Suprapubic skin (tissue), 4 donors: ENCODE data around the gene NOS3. TPM values are rescaled to one million over a fixed set of nuclear protein-coding genes. Genes with fewer than 3 reads are reported as not detected.

Experiments
- DNase-seq, 2 donors: peaks; one replicate each; pipeline ENCODE4 v3.0.0-alpha.2; 2019; ENCODE audit warnings: low spot score in 2 of 2
- H3K27ac ChIP-seq: fragments of 200-600 bp; sonication (generic); one replicate; pipeline ENCODE4 v1.5.1; 2019
- H3K27me3 ChIP-seq: fragments of 200-600 bp; sonication (generic); one replicate; pipeline ENCODE4 v1.5.1; 2019
- H3K36me3 ChIP-seq: fragments of 200-600 bp; sonication (generic); one replicate; pipeline ENCODE4 v1.5.1; 2019
- H3K4me1 ChIP-seq: fragments of 200-600 bp; sonication (generic); one replicate; pipeline ENCODE4 v1.5.1; 2019
- H3K4me3 ChIP-seq: fragments of 200-600 bp; sonication (generic); one replicate; pipeline ENCODE4 v1.5.1; 2019; ENCODE audit warnings: mild to moderate bottlenecking
- H3K9me3 ChIP-seq: fragments of 200-600 bp; sonication (generic); one replicate; pipeline ENCODE4 v1.5.1; 2019
- EP300 ChIP-seq: sonication (generic); formaldehyde crosslinking; IDR thresholded peaks from one replicate; pipeline ENCODE4 v1.6.1; 2017; ENCODE audit warnings: antibody characterized with exemption
- POLR2A ChIP-seq, 2 donors: fragments of 450-650 bp; IDR thresholded peaks; one replicate each; pipeline ENCODE4 v1.6.1; 2017; ENCODE audit warnings: antibody characterized with exemption in 2 of 2, mild to moderate bottlenecking in 2 of 2, moderate library complexity in 2 of 2
- POLR2AphosphoS5 ChIP-seq, 3 donors: sonication (generic); formaldehyde crosslinking; IDR thresholded peaks; one replicate each; pipeline ENCODE4 v1.6.1; 2017; ENCODE audit warnings: antibody characterized with exemption in 3 of 3
- WGBS: methylation state at CpG from one replicate; pipeline ENCODE4 v1.1.5; 2018; 5-methylcytosine and 5-hydroxymethylcytosine counted together
- total RNA-seq, 4 donors: library from RNA; depleted of rRNA; stranded (reverse); fragments of >200 nt; gene quantifications; one replicate each; pipeline ENCODE4 v1.1.0, GENCODE V29; 2016
- TF ChIP-seq, protein P1 (sequence below), 2 donors: fragments of 200-600 bp in 1 of 2; fragments of 450-650 bp in 1 of 2; sonication (generic) in 1 of 2; IDR thresholded peaks; one replicate each; pipeline ENCODE4 v1.5.1; 2016 to 2019; ENCODE audit warnings: antibody characterized with exemption in 2 of 2, mild to moderate bottlenecking in 1 of 2, moderate library complexity in 1 of 2

Gene NOS3
- total RNA-seq, 4 donors from 2014 or later, result 2.6 to 10.9 (median 6.8) TPM

DNA sequence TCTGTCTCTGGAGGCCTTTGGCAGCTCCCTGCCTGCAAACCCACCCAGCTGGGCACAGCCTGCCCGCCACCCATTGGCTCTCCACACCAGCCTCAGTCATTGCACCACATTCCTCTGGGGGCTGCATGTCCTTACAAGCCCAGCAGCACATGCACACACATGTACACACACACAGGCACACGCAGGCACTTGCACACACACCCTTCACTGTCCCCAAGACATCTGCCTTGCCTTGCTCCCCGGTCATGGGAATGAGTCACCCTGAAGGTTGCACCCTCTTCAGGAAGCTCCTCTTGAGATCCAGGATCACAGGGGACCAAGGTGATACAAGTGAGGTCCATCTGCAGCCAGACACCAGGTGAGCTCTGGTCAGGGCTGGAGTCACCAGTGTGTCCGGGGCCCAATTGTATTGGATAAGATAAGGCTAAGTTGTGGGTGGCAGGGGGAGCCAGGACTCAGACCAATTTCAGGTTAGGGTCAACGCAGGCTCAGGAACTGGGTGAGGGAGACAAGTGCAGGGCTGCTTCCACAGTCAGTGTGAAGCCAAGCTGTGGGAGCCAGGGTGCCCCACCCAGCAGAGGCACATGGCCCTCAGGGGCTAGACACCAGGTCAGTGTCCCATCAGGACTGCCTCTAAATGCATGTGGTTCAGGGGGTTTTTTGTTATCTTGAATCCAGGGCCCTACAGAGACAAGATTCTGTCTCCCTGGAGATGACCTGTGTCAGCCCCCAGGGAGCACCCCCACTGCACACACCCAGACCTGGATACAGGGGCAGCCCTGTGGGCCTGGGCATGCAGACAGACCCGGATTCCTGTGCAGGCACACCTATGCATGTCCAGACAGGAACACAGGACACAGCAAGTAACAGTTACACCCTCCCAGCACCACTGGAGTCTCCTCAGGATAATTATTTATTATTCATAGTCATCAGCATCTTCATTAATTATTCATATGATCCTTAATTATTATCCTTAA, 46.5 kb upstream of the NOS3 start:
- H3K27ac ChIP-seq, result peak overlapping the region; percentile 24
- peaks cover 37% of the 10 kb centered on the region for H3K4me1 ChIP-seq
- TF ChIP-seq POLR2A (IDR thresholded peaks at IDR 0.05), result no peak
- TF ChIP-seq POLR2AphosphoS5 (IDR thresholded peaks at IDR 0.05), result peak in 1 of 3 donors; percentile 70
- no peaks in the 10 kb centered on the region for H3K36me3 ChIP-seq
- 72% methylated on average over 5 of the region's 6 CpGs for WGBS
- H3K4me3 ChIP-seq, result no peak overlapping the region
- no peaks in the 10 kb centered on the region for H3K9me3 ChIP-seq
- peaks cover 40% of the 10 kb centered on the region for H3K27me3 ChIP-seq
- peak in 1 of 2 donors; percentile 59 for DNase-seq

DNA sequence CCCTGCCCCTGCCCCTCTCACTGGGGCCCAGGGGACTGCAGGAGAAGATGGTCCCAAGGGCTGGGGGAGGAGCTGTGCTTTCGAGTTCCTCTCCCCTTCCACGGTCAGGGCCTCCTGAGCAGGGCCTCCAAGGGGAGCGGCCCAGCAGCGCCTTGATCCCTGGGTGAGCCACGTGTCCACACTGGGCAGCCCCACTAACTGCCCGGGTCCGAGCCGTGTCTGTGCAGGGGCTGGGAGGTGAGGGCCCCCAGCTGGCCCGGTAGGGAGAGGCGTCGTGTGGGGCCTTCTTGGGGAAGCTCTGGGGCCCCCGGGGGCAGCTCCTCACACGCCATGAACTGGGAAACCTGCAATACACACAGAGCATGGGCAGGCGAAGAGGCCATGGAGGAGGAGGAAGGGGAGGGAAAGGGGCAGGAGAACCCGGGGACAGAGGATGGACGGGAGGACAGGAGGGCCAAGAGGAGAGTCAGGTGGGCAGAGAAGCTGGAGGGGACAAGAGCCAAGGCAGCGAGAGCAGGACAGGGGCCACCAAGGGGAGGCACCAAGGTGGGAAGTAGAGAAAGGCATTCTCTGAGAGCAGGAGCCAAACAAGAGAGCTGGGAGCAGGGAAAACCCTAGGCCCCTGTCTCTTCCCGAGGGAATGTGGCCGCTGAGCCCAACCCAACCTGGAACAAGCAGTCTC, 45.5 kb upstream of the NOS3 start:
- Histone ChIP-seq H3K9me3 (no peaks in the 10 kb centered on the region), H3K27ac (no peak overlapping the region), H3K27me3 (peaks cover 40% of the 10 kb centered on the region), H3K4me3 (no peak overlapping the region), H3K4me1 (peaks cover 37% of the 10 kb centered on the region), H3K36me3 (no peaks in the 10 kb centered on the region)
- 67% methylated on average over 16 of the region's 19 CpGs for WGBS
- DNase-seq, result peak; percentile 44 to 72
- no peak for TF ChIP-seq POLR2A (IDR thresholded peaks at IDR 0.05)
- TF ChIP-seq POLR2AphosphoS5 (IDR thresholded peaks at IDR 0.05), result no peak
- TF ChIP-seq EP300, result no peak
- TF ChIP-seq, protein P1, sequence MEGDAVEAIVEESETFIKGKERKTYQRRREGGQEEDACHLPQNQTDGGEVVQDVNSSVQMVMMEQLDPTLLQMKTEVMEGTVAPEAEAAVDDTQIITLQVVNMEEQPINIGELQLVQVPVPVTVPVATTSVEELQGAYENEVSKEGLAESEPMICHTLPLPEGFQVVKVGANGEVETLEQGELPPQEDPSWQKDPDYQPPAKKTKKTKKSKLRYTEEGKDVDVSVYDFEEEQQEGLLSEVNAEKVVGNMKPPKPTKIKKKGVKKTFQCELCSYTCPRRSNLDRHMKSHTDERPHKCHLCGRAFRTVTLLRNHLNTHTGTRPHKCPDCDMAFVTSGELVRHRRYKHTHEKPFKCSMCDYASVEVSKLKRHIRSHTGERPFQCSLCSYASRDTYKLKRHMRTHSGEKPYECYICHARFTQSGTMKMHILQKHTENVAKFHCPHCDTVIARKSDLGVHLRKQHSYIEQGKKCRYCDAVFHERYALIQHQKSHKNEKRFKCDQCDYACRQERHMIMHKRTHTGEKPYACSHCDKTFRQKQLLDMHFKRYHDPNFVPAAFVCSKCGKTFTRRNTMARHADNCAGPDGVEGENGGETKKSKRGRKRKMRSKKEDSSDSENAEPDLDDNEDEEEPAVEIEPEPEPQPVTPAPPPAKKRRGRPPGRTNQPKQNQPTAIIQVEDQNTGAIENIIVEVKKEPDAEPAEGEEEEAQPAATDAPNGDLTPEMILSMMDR (IDR thresholded peaks at IDR 0.05), result no peak

DNA sequence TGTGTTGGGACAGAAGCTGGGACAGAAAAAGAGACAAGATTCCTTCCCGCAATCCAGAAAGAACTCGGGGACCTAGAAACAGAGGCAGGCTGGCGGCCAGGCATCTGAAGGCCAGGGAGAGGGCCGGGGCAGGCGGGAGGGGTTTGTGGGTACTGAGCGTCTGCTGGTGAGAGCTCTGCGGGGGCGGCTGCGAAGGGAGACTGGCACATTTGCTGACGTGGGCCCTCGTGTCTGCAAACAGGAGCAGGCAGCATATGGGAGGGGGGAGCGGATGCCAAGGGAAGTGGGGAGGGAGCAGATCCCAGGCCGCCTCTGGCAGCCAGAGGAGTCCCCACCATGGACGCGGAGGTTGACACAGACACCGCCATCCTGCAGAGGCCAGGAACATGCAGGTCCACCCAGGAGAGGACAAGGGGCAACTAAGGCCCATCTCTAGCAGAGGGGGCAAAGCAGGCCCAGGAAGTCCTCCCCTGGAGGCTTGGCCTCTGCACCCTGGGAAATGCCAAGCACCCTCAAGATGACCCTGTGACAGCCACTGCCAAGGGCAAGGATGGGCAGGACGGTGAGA, 44.9 kb upstream of the NOS3 start:
- WGBS, result 67% methylated on average over 15 of the region's 17 CpGs
- H3K27ac ChIP-seq, result no peak overlapping the region
- peak; percentile 65 to 79 for DNase-seq

DNA sequence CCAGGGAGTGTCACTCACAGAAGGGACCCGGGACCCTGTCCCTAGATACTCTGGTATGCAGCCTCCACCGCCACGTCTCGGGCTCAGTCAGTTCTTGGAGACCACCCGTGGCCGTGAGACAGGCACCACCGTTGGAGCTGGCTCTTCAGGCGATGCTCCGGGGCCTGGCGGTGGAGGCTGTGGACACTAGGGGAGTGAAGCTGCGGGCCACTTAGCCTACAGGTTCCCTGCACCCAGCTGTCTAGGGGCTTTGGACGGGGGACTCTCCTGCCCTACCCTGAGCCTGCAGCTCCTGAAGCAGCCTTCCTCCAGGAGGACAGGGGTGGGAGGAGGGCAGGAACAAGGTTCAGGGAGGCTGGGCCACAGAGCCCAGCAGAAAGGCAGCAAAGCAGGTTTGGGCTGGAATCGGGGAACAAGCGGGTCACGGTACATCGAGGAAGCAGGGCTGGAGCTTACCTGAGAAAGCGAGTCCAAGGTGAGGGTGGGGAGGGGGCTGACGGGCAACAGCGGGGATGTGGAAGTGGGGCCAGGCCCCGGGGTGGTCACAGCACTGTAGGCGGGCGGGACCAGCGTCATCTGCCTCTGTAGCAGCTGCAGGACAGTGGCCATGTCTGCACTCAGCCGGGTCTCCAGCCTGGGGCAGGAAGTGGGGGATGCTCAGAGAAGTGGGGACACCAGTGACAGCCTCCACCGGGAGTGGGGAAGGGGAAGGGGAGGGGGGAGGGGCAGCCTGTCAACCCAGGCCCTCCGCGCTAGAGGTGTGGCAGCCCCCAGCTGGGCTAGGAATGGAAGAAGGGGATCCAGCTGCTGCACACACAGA, 44.2 kb upstream of the NOS3 start:
- TF ChIP-seq EP300 (no peak), POLR2AphosphoS5 (IDR thresholded peaks at IDR 0.05) (no peak), POLR2A (IDR thresholded peaks at IDR 0.05) (no peak)
- TF ChIP-seq, protein P1 (IDR thresholded peaks at IDR 0.05), result no peak

More for the DNA sequence above, 44.9 kb upstream of the NOS3 start:
- Histone ChIP-seq H3K36me3 (no peaks in the 10 kb centered on the region), H3K9me3 (no peaks in the 10 kb centered on the region), H3K27me3 (peaks cover 40% of the 10 kb centered on the region), H3K4me1 (peaks cover 37% of the 10 kb centered on the region), H3K4me3 (no peak overlapping the region)
- no peak for TF ChIP-seq POLR2AphosphoS5 (IDR thresholded peaks at IDR 0.05)
- no peak for TF ChIP-seq EP300
- TF ChIP-seq, protein P1 (IDR thresholded peaks at IDR 0.05), result no peak
- TF ChIP-seq POLR2A (IDR thresholded peaks at IDR 0.05), result no peak

DNA sequence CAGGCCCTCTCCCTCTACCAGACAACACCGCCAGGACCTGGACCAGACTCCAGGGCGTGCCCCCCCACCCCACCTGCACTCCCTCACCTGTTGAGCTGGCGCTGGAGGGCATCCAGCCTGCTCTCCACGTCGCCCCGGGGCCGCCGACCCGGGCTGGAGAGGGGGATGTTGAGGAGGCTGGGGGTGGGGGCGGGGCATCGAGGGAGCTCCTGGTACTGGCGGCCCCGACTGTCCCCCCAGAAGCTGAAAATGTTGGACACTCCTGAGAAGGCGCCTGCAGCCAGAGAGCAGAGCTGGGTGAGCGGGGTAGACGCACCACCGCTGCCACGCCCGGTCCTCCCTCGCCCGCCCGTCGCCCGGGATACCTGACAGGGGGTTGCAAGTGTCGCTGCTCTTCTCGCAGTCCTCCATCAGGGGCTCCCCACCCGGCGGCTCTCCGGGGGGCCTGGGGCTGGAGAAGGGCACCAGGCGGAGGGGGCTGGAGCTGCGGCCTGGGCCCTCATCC, 43.5 kb upstream of the NOS3 start:
- peak; percentile 45 to 57 for DNase-seq

More for the DNA sequence above, 44.2 kb upstream of the NOS3 start:
- peaks cover 43% of the 10 kb centered on the region for H3K27me3 ChIP-seq
- no peaks in the 10 kb centered on the region for H3K36me3 ChIP-seq
- no peak overlapping the region for H3K4me3 ChIP-seq
- H3K27ac ChIP-seq, result no peak overlapping the region
- no peaks in the 10 kb centered on the region for H3K9me3 ChIP-seq
- peak; percentile 51 to 78 for DNase-seq
- 66% methylated on average over 23 of the region's 27 CpGs for WGBS
- peaks cover 37% of the 10 kb centered on the region for H3K4me1 ChIP-seq

More for the DNA sequence above, 43.5 kb upstream of the NOS3 start:
- Histone ChIP-seq H3K9me3 (no peaks in the 10 kb centered on the region), H3K4me3 (no peak overlapping the region), H3K27ac (no peak overlapping the region), H3K36me3 (no peaks in the 10 kb centered on the region), H3K27me3 (peaks cover 44% of the 10 kb centered on the region), H3K4me1 (peaks cover 35% of the 10 kb centered on the region)
- WGBS, result no CpG with 5 or more reads among the region's 31 CpGs
- TF ChIP-seq POLR2A (IDR thresholded peaks at IDR 0.05) (no peak), EP300 (no peak), POLR2AphosphoS5 (IDR thresholded peaks at IDR 0.05) (no peak)
- TF ChIP-seq, protein P1 (IDR thresholded peaks at IDR 0.05), result no peak
